Peyer's patch (tissue), 4 donors: ENCODE measurements around the gene CHSY1. TPM values are rescaled to one million over a fixed set of nuclear protein-coding genes. Genes with fewer than 3 reads are reported as not detected.

Source experiments
- DNase-seq, 3 donors: peaks; one replicate each; pipeline ENCODE4 v3.0.0-alpha.2; 2017 to 2019
- H3K27ac ChIP-seq, 4 donors: fragments of 200-600 bp; sonication (generic); one replicate each; pipeline ENCODE4 v1.5.1; 2016 to 2019
- H3K27me3 ChIP-seq, 2 donors: fragments of 200-600 bp; sonication (generic); one replicate each; pipeline ENCODE4 v1.5.1; 2019
- H3K36me3 ChIP-seq, 3 donors: fragments of 200-600 bp; sonication (generic); one replicate each; pipeline ENCODE4 v1.5.1; 2016 to 2019
- H3K4me1 ChIP-seq, 4 donors: fragments of 200-600 bp; sonication (generic); one replicate each; pipeline ENCODE4 v1.5.1; 2016 to 2019
- H3K4me3 ChIP-seq, 4 donors: fragments of 200-600 bp; sonication (generic); 1 replicate in 3 of 4; 2 replicates in 1 of 4; pipeline ENCODE4 v1.5.1; 2016 to 2019; ENCODE audit warnings: mild to moderate bottlenecking in 1 of 4
- H3K9me3 ChIP-seq, 4 donors: fragments of 200-600 bp; sonication (generic); one replicate each; pipeline ENCODE4 v1.5.1; 2016 to 2019; ENCODE audit warnings: mild to moderate bottlenecking in 1 of 4
- CTCF ChIP-seq, 6 experiments: fragments of 450-650 bp in 4 of 6; fragments of 200-600 bp in 2 of 6; sonication (generic) in 1 of 6; IDR thresholded peaks; one replicate each; pipeline ENCODE4 v1.5.1; 2017 to 2019; ENCODE audit warnings: antibody characterized with exemption in 6 of 6, mild to moderate bottlenecking in 3 of 6, moderate library complexity in 1 of 6
- POLR2A ChIP-seq, 2 donors: fragments of 450-650 bp; IDR thresholded peaks; one replicate each; pipeline ENCODE4 v1.5.1; 2017; ENCODE audit warnings: antibody characterized with exemption in 2 of 2, mild to moderate bottlenecking in 2 of 2, moderate library complexity in 2 of 2
- total RNA-seq, 4 donors: library from RNA; depleted of rRNA; stranded (reverse); fragments of >200 nt; gene quantifications; one replicate each; pipeline ENCODE4 v1.1.0, GENCODE V29; 2016

The CHSY1 gene
- total RNA-seq, 4 donors from 2014 or later: 8.1 to 31.4 (median 9.3) TPM

- Histone ChIP-seq H3K27ac (no peak overlapping the region), H3K36me3 (peaks cover 0 to 6% (median 0%) of the 10 kb centered on the region in 3 donors), H3K9me3 (no peaks in the 10 kb centered on the region), H3K4me1 (peaks cover 0 to 3% (median 0%) of the 10 kb centered on the region in 4 donors), H3K27me3 (no peaks in the 10 kb centered on the region), H3K4me3 (no peak overlapping the region)
- TF ChIP-seq POLR2A (IDR thresholded peaks at IDR 0.05) (no peak), CTCF (IDR thresholded peaks at IDR 0.05) (no peak)
- DNase-seq: no peak
These were observed 74.0 kb downstream of the CHSY1 start for GRCh38 chr15:101177866-101178265.

- no peak overlapping the region for H3K4me3 ChIP-seq
- no peak for DNase-seq
- no peaks in the 10 kb centered on the region for H3K9me3 ChIP-seq
- TF ChIP-seq CTCF (IDR thresholded peaks at IDR 0.05) (no peak), POLR2A (IDR thresholded peaks at IDR 0.05) (no peak)
- H3K27ac ChIP-seq: peak overlapping the region in 1 of 4 donors; percentile 47
- H3K36me3 ChIP-seq: peaks cover 0 to 6% (median 0%) of the 10 kb centered on the region in 3 donors
- H3K27me3 ChIP-seq: no peaks in the 10 kb centered on the region
- H3K4me1 ChIP-seq: peaks cover 0 to 3% (median 0%) of the 10 kb centered on the region in 4 donors
These were observed 75.2 kb downstream of the CHSY1 start for GRCh38 chr15:101176625-101177024.

- H3K27ac ChIP-seq: peak overlapping the region in 1 of 4 donors; percentile 47
- H3K36me3 ChIP-seq: peaks cover 0 to 6% (median 0%) of the 10 kb centered on the region in 3 donors
- no peaks in the 10 kb centered on the region for H3K27me3 ChIP-seq
- H3K4me3 ChIP-seq: no peak overlapping the region
- TF ChIP-seq CTCF (IDR thresholded peaks at IDR 0.05) (no peak), POLR2A (IDR thresholded peaks at IDR 0.05) (no peak)
- H3K4me1 ChIP-seq: peaks cover 0 to 3% (median 0%) of the 10 kb centered on the region in 4 donors
- DNase-seq: no peak
- no peaks in the 10 kb centered on the region for H3K9me3 ChIP-seq
These were observed 76.4 kb downstream of the CHSY1 start for GRCh38 chr15:101175401-101175800.

- Histone ChIP-seq H3K27ac (no peak overlapping the region), H3K4me1 (peaks cover 0 to 3% (median 0%) of the 10 kb centered on the region in 4 donors), H3K27me3 (no peaks in the 10 kb centered on the region), H3K9me3 (no peaks in the 10 kb centered on the region), H3K36me3 (peaks cover 0 to 6% (median 0%) of the 10 kb centered on the region in 3 donors), H3K4me3 (no peak overlapping the region)
- DNase-seq: no peak
- TF ChIP-seq CTCF (IDR thresholded peaks at IDR 0.05) (no peak), POLR2A (IDR thresholded peaks at IDR 0.05) (no peak)
These were observed 77.5 kb downstream of the CHSY1 start for GRCh38 chr15:101174152-101174920.

GRCh38 chr15:101173233-101174119, 78.4 kb downstream of the CHSY1 start:
- no peaks in the 10 kb centered on the region for H3K27me3 ChIP-seq
- H3K27ac ChIP-seq: no peak overlapping the region
- DNase-seq: no peak
- peaks cover 0 to 3% (median 0%) of the 10 kb centered on the region in 3 donors for H3K36me3 ChIP-seq
- no peak overlapping the region for H3K4me3 ChIP-seq
- H3K4me1 ChIP-seq: peaks cover 0 to 5% (median 0%) of the 10 kb centered on the region in 4 donors
- no peak for TF ChIP-seq POLR2A (IDR thresholded peaks at IDR 0.05)
- TF ChIP-seq CTCF (IDR thresholded peaks at IDR 0.05): no peak
- no peaks in the 10 kb centered on the region for H3K9me3 ChIP-seq
